HG03139 (cell line): ENCODE measurements around the gene FRMD4A.

Source experiments
- ATAC-seq: cut with Tn5 transposase; IDR thresholded peaks from one replicate; pipeline ENCODE4 v1.9.1; 2021; ENCODE audit not compliant: unreplicated experiment

Gene FRMD4A

GRCh38 chr10:14330388-14331061 is at the start of gene FRMD4A:
TSS of gene FRMD4A (minus strand) at chr10:14330924.
- no peak for ATAC-seq

DNA sequence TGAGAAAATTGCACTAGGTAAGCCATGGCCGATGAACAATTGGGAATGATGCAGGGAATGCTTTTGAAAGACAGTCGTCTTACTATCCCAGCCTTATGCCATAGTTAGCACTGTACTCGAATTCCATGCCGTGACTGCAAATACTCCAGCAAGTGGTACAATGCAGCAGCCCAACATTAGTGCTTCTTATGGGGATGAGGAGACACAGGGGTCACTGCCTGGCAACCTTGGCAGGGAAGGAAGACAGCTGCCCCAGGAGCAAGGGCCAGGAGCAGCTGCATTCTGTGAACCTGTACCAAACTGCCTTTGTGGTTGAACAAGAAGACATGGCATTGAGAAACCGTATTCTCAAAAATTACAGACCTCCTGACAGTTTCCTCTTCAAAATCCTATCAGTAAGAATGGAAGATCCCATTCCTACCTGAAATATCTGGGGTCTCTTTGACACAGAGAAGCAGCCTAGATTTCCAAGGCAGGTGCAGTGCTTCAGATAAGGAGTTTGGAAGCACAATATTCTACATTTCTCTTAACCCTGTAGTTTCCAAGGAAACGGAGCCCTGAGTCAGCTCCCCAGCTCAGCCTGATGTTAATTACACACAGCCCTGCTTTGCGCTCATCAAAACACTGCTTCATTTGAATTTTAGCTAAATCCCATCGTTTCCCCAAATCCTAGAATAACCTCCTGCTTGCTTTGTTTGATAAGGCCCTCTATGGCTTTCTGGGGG is 49.0 kb upstream of the FRMD4A start:
- no peak for ATAC-seq

DNA sequence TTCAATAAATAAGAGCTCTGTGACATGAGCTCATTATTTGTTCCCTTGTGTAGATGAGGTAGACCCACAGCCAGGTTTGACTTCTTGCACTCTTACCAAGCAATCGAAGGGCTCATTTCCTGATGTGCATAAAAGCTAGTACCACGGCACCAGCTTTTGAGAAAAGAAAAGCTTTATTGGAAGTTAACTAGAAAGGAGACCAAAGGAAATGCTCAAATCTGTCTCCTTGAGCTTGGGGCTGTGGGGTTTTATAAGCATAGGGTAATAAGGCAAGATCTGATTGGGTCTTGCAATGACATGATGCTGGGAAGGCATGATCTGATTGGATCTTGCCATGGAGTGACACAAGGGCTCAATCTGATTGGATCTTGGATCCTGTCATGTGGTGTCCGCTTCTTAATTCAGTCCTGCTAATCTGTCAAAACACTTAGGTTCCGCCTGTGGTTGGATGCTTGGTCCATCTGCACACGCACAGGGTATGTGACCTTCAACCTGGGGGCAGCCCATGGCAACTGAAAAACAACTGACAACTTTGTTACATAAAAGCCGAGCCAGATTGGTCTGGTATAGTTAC is 47.8 kb upstream of the FRMD4A start:
- ATAC-seq: no peak

DNA sequence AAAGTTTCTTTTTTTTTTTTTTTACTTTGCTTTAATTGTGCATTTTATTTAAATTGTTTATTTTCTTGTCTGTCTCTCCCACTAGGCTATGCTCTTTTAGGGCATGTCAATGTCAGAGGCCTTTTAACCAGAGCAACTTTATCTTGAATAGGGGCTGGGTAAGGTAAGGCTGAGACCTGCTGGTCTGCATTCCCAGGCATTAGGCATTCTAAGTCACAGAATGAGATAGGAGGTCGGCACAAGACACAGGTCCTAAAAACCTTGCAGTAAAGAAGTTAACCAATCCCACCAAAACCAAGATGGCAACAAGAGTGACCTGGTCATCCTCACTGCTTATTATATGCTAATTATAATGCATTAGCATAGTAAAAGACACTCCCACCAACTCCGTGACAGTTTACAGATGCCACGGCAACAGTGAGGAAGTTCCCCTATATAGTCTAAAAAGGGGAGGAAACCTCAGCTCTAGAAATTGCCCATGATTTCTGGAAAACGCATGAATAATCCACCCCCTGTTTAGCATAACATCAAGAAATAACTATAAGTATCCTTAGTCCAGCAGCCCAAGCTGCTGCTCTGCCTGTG is 47.0 kb upstream of the FRMD4A start:
- ATAC-seq: no peak

GRCh38 chr10:14374745-14375445 is 44.2 kb upstream of the FRMD4A start:
- no peak for ATAC-seq

- no peak for ATAC-seq
Measured at GRCh38 chr10:14372606-14373005, 41.9 kb upstream of the FRMD4A start.

DNA sequence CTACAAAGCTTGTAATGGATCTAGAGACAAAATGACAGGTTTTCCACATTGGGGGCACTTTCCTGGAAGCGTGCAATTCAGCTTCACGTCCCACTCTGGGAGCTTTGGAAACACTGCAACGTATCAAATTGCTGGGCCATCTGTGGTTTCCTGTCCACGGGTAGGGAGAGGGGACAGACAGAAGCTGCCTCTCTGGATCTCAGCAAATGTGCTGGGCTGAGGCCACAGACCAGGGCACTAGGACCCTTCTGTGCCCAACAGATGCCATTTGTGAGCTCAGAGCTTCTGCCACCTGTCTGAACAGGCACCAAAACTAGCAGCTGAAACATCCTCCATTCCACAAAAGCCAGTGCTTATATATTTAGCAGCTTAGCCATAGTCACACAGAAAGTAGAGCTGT is 40.9 kb upstream of the FRMD4A start:
- no peak for ATAC-seq

DNA sequence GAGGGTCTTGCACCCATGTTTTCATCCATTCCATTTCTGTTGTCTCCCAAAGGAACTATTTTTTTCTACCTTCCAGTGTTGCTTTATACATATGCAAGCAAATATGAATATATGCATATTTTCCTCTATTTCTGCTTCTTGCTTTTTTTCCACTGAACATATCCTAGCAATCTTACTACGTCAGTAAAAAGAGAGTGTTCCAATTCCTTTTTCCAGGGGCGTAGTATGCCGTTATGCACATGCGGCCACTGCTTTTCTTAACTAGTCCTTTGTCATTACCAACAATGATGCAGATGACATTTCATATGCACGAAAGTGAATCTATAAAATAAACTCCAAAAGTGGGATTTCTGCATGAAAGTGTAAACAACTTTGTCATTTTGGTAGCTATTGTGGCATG is 40.2 kb upstream of the FRMD4A start:
- ATAC-seq: no peak

DNA sequence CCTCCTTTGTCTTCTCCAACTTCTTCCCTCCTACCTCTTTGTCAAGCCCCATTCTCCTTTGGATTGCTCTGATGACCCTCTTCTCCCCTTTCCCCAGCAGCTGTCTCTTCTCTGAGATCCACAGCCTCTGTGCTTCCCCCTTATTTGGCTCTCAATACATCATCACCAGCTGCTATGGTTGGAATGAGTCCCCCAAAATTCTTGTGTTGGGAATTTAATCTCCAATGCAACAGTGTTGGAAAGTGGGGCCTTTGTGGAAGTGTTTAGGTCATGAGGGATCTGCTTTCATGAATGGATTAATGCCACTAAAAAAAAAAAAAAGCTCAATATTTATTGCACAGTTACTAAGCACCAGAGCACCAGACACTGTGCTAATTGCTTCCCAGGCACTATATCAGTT is 39.2 kb upstream of the FRMD4A start:
- ATAC-seq: no peak

- no peak for ATAC-seq
Measured at GRCh38 chr10:14366760-14367159, 36.0 kb upstream of the FRMD4A start.

- ATAC-seq: no peak
Measured at GRCh38 chr10:14365266-14365665, 34.5 kb upstream of the FRMD4A start.

DNA sequence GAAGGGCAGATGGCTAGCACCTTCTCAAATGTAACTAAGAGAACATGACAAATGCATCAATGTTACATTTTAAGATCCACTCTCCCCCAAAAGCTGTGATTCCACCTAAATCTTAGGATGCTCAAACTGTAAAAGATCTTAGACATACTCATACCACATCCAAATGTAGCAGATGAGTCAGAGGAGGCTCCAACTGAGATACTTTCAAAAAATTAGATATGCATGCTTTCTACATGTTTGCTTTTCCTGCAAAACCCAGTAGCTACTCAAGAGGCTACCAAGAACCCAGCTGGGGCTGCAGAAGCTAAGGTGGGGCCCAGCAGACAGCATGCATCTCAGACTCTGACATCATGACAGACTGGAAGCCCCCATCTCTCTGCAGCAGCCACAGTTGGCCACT is 31.4 kb upstream of the FRMD4A start:
- no peak for ATAC-seq

GRCh38 chr10:14360961-14361360 is 30.2 kb upstream of the FRMD4A start:
- no peak for ATAC-seq

GRCh38 chr10:14360515-14360914 is 29.8 kb upstream of the FRMD4A start:
- no peak for ATAC-seq

DNA sequence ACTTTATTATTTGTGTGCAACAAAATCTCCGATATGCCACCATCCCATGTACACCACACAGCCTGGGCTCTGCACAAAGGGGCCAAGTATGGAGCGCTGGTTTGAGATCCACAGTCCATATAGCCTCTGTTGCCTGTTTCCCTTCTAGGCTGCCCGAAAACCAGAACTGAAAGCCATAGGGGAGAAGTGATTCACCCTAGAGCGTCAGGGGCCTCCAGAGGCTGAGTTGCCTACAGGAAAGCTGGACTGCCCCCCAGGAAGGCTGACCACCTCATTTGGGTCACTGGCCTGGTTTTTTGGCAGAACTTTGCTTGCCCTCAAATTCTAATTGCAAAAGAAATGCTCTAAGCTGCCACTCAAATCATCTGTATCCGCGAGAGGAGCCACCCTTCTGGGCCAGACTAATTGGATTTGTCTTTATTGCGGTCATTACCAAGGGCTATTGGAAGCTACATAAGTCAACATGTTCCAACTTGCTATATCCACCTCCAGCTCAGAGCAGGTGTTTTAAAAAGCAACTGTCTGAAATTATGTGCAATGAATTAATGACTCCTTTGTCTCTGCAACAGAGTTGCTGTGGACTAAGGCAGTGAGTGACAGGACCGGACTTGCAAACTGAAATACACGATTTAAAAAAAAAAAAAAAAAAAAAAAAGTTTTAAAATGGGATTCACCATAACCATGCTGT is 28.3 kb upstream of the FRMD4A start:
- no peak for ATAC-seq

DNA sequence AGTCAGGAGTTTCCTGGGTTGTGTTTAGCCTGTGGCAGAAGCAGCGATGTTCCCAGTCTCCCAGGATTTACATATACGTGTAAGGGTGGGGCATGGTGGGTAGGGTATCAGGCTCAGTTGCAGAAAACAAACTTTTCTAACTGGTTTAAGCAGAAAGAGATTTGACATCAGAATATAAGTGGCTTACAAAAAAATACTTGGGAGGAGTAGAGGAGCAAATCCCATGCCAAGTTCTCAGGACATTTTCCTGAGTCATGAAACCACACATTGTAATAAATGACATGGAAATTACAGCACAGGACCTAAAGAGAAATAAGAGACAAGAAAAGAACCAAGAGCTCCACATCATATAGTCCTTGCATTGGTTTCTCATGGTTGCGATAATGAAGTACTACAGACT is 26.2 kb upstream of the FRMD4A start:
- ATAC-seq: no peak

GRCh38 chr10:14355750-14356149 is 25.0 kb upstream of the FRMD4A start:
- no peak for ATAC-seq

DNA sequence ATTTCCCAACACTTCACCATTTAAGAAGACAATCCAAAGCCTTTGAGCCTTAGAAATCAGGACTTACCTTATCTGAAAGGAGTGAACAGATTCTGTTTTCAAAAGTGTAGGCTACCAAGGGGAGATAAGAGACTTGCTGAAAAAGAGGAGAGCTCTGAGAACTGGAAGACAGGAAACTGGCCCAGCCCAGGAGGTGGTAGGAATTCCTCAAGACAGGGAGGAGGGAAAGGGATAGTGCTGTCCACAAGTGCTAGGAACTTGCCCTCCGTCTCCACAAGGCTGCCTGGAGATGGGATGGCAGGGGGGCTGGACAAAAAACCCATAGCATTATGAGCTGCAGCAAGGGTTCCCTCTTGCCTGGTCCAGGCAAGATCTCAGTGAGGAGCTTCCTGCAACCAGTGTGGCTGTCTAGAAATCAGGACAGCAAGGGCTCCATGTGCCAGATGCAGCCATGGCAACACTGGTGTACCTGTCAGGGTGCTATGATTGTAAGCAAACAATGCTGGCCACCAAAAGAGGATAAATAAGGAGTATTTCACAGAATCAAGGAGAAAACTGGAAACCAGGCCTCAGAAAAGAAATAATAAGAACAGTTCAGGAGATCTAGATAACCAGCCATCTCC is 22.7 kb upstream of the FRMD4A start:
- ATAC-seq: no peak

DNA sequence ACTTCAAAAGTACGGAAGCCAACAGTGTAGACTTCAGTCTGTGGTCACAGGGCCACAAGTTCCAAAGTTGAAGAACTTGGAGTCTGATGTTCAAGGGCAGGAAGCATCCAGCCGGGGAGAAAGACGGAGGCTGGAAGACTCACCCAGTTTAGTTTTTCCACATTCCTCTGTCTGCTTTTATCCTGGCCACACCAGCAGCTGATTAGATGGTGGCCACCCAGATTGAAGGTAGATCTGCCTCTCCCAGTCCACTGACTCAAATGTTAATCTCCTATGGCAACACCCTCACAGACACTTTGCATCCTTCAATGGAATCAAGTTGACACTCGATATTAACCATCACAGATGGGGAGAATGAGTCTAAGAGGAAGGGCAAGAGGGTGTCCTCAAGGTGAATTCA is 19.3 kb upstream of the FRMD4A start:
- no peak for ATAC-seq

GRCh38 chr10:14349081-14349480 is 18.4 kb upstream of the FRMD4A start:
- no peak for ATAC-seq
